Kidney (tissue), 14 donors: ENCODE measurements around the gene CPE. TPM values are rescaled to one million over a fixed set of nuclear protein-coding genes. Genes with fewer than 3 reads are reported as not detected.

Source experiments
- DNase-seq, 5 donors: peaks; one replicate each; pipeline ENCODE4 v3.0.0-alpha.2; 2013 to 2020
- FAIRE-seq: peaks from 2 replicates; lab custom pipeline; 2012; peaks lifted over from hg19 to GRCh38; lab: Jason Lieb, UNC
- H3K27ac ChIP-seq, 2 donors: one replicate each; pipeline ENCODE4 v1.7.0; 2013; ENCODE audit warnings: low read depth in 2 of 2, low read length in 2 of 2, inconsistent platforms in 1 of 2
- H3K27me3 ChIP-seq: one replicate; pipeline ENCODE4 v1.7.1; 2013; ENCODE audit warnings: low read length, inconsistent platforms; ENCODE audit not compliant: control insufficient read depth, insufficient read depth
- H3K36me3 ChIP-seq, 3 donors: one replicate each; pipeline versions ENCODE4 v1.7.0 to v1.7.1; 2013; ENCODE audit warnings: low read length in 3 of 3, control low read depth in 1 of 3, inconsistent platforms in 1 of 3; ENCODE audit not compliant: insufficient read depth in 3 of 3, control insufficient read depth in 2 of 3
- H3K4me1 ChIP-seq, 3 donors: one replicate each; pipeline versions ENCODE4 v1.7.0 to v1.7.1; 2013; ENCODE audit warnings: low read length in 3 of 3, inconsistent platforms in 1 of 3, low read depth in 1 of 3; ENCODE audit not compliant: control insufficient read depth in 2 of 3, insufficient read depth in 2 of 3
- H3K4me3 ChIP-seq, 3 donors: one replicate each; pipeline versions ENCODE4 v1.7.0 to v1.8.1; 2013; ENCODE audit warnings: low read length in 3 of 3, control low read depth in 1 of 3, inconsistent platforms in 1 of 3
- H3K9ac ChIP-seq, 3 donors: one replicate each; pipeline versions ENCODE4 v1.7.0 to v1.7.1; 2013; ENCODE audit warnings: low read length in 3 of 3, control low read depth in 1 of 3, inconsistent platforms in 1 of 3
- H3K9me3 ChIP-seq, 3 donors: one replicate each; pipeline versions ENCODE4 v1.7.0 to v1.7.1; 2013; ENCODE audit warnings: low read length in 3 of 3, control low read depth in 1 of 3, inconsistent platforms in 1 of 3; ENCODE audit not compliant: control insufficient read depth in 2 of 3, insufficient read depth in 1 of 3
- CTCF ChIP-seq: IDR thresholded peaks from 3 replicates; pipeline ENCODE4 v1.5.1; 2012; ENCODE audit warnings: mild to moderate bottlenecking, moderate library complexity, borderline replicate concordance; ENCODE audit not compliant: insufficient read depth; ENCODE audit errors: extremely low read depth
- intact Hi-C: fragments of 100-400 bp; cut with DNase I; formaldehyde crosslinking; loops from one replicate; pipeline ENCODE4 v1.11.1; 2022
- polyA plus RNA-seq: library from polyadenylated mRNA; stranded (reverse); fragments of 350-450 nt; fragmentation: Illumina TruSeq; extraction: RNeasy Lipid Tissue Mini Kit (QIAGEN cat#74804); gene quantifications from one replicate; pipeline ENCODE4 v1.2.3, GENCODE V29; 2014; ENCODE audit warnings: low read depth, low replicate concordance; ENCODE audit not compliant: insufficient read depth
- total RNA-seq: library from RNA; stranded (reverse); fragmentation: NEBNext Ultra II Directional; extraction: Animal tissue kit (Norgen Biotek cat#: 25700); gene quantifications from one replicate; pipeline ENCODE4 v1.2.1, GENCODE V29; 2021
- donor health status: control.
- donor health status: control.
- donor health status: control.
- donor health status: control.
- donor health status: control.
- donor health status: DM: yes; HTN: yes; CAD: no.
- donor health status: Normal renal cell carcinoma (clear cell type).

CPE gene
- total and polyA plus RNA-seq, 2 donors from 2014 or later: 24.2 to 87.7 TPM

- TF ChIP-seq CTCF: no peak
- DNase-seq: no peak
- no peak overlapping the region for H3K4me3 ChIP-seq
- H3K27ac ChIP-seq: no peak overlapping the region
- H3K27me3 ChIP-seq: no peaks in the 10 kb centered on the region
- H3K9ac ChIP-seq: no peak overlapping the region
- no peaks in the 10 kb centered on the region for H3K36me3 ChIP-seq
- H3K9me3 ChIP-seq: no peaks in the 10 kb centered on the region
- no peak for FAIRE-seq
- intact Hi-C loops: no loop called here
- H3K4me1 ChIP-seq: no peaks in the 10 kb centered on the region
These were observed 75.6 kb downstream of the CPE start for GRCh38 chr4:165454426-165454825.

GRCh38 chr4:165457793-165458192 lies 79.0 kb downstream of the CPE start:
- Histone ChIP-seq H3K9me3 (no peaks in the 10 kb centered on the region), H3K4me1 (no peaks in the 10 kb centered on the region), H3K36me3 (no peaks in the 10 kb centered on the region), H3K4me3 (no peak overlapping the region), H3K9ac (no peak overlapping the region), H3K27ac (no peak overlapping the region), H3K27me3 (no peaks in the 10 kb centered on the region)
- FAIRE-seq (no peak), DNase-seq (no peak)
- no peak for TF ChIP-seq CTCF
- intact Hi-C loops: no loop called here

GRCh38 chr4:165458471-165458870 lies 79.7 kb downstream of the CPE start:
- no peak for TF ChIP-seq CTCF
- Histone ChIP-seq H3K27me3 (no peaks in the 10 kb centered on the region), H3K27ac (no peak overlapping the region), H3K4me1 (no peaks in the 10 kb centered on the region), H3K4me3 (no peak overlapping the region), H3K9ac (no peak overlapping the region), H3K36me3 (no peaks in the 10 kb centered on the region), H3K9me3 (no peaks in the 10 kb centered on the region)
- intact Hi-C loops: no loop called here
- FAIRE-seq: no peak
- DNase-seq: no peak

DNA sequence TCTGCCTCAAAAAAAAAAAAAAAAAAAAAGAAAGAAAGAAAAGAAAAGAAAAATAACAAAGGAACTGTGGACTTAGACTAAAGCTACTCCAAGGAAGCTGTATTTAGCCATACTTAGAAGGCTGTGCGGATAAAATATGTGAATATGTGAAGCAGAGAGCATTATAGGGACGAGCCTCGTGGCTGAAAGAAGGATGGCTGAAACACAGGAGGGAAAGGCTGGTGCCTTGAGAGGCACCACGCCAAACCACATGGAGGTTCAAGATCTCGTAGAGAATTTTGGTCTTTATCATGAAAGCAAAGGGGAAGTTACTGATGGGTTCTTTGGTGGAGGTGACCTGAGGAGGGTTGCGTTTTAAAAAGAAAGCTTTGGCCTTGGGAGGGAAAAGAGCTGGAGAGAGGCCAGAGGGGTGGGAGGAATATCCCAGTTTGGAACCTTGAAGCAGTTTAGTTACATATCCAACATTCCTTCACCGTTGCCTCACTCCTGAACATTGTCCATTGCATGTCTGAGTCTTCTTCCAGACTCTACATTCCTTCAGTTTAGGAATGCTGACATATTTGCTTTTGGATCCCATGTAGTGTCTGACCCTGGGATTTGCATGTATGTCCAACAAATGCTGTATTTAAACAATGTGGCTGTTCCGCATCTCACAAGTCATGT lies 82.5 kb downstream of the CPE start:
- no peaks in the 10 kb centered on the region for H3K4me1 ChIP-seq
- no peak overlapping the region for H3K9ac ChIP-seq
- FAIRE-seq (no peak), DNase-seq (no peak)
- H3K4me3 ChIP-seq: no peak overlapping the region
- intact Hi-C loops: no loop called here
- H3K27me3 ChIP-seq: no peaks in the 10 kb centered on the region
- H3K27ac ChIP-seq: no peak overlapping the region
- no peaks in the 10 kb centered on the region for H3K36me3 ChIP-seq
- H3K9me3 ChIP-seq: no peaks in the 10 kb centered on the region
- no peak for TF ChIP-seq CTCF
